C4-2B (cell line): ENCODE measurements around the gene CTSK.
A peak's percentile ranks its signal among the peaks of the same experiment; 100 is the strongest.

ENCODE experiments used
- ZFX ChIP-seq: fragments of 450-650 bp; IDR thresholded peaks from 2 replicates; pipeline ENCODE4 v1.6.1; 2017
- TF ChIP-seq, protein P1 (sequence below): fragments of 450-650 bp; conservative IDR thresholded peaks from 2 replicates; pipeline ENCODE4 v1.5.1; 2017; ENCODE audit warnings: mild to moderate bottlenecking

DNA sequence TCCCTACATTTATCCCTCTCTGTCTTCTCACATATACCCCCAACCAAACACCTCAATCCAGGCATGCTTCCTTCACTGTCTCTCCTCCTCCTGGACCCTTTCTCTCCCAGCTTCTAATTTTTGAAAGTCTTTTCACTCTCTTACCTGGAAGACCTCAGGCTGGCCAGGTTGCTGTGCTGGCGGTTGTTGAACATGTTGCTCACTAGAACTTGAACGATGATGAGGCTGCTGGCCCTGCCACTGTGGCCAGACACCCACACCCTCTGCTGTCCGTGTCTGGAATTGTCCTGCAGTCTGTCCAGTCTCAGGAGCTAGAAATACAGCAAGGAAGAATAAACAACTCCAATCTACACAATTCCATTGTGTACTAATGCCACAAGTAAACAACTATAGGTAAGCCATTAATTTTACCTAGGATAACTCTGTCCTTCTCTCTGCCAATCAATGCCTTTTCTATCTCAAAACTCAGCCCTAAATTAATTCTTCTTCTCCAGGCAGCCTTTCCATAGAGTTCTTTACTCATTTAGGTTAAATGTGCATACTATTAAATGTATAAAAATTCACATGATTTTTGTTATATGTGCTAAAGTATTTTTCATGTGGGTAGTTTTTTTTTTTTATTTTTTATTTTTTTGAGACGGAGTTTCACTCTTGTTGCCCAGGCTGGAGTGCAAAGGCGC is 5.1 kb upstream of the CTSK start:
- TF ChIP-seq, protein P1, sequence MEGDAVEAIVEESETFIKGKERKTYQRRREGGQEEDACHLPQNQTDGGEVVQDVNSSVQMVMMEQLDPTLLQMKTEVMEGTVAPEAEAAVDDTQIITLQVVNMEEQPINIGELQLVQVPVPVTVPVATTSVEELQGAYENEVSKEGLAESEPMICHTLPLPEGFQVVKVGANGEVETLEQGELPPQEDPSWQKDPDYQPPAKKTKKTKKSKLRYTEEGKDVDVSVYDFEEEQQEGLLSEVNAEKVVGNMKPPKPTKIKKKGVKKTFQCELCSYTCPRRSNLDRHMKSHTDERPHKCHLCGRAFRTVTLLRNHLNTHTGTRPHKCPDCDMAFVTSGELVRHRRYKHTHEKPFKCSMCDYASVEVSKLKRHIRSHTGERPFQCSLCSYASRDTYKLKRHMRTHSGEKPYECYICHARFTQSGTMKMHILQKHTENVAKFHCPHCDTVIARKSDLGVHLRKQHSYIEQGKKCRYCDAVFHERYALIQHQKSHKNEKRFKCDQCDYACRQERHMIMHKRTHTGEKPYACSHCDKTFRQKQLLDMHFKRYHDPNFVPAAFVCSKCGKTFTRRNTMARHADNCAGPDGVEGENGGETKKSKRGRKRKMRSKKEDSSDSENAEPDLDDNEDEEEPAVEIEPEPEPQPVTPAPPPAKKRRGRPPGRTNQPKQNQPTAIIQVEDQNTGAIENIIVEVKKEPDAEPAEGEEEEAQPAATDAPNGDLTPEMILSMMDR = peak; percentile 95
- no peak for TF ChIP-seq ZFX
